HG02852 (cell line): Measurements from ENCODE around the gene MRPL18.
"Not testable (repeated sequence)": the region's sequence is repeated elsewhere in the genome, so short reads cannot be mapped to it uniquely, and the experiment has no call there.

Experiments used
- ATAC-seq: cut with Tn5 transposase; IDR thresholded peaks from one replicate; pipeline ENCODE4 v1.9.1; 2021; ENCODE audit warnings: mild to moderate bottlenecking, moderate library complexity; ENCODE audit not compliant: unreplicated experiment

The MRPL18 gene

GRCh38 chr6:159790149-159790955, at the start of gene MRPL18:
Gene MRPL18 (plus strand): TSS chr6:159790467. CDS start chr6:159790588, 121 bp downstream.
- peak; percentile 84 for ATAC-seq

- no peak for ATAC-seq
These were observed 48.1 kb upstream of the MRPL18 start for GRCh38 chr6:159742165-159742564.

GRCh38 chr6:159745081-159745480, 45.2 kb upstream of the MRPL18 start:
- ATAC-seq: no peak

GRCh38 chr6:159746759-159747158, 43.5 kb upstream of the MRPL18 start:
- no peak for ATAC-seq

GRCh38 chr6:159748127-159748526, 42.1 kb upstream of the MRPL18 start:
- not testable (repeated sequence) for ATAC-seq

- no peak for ATAC-seq
These were observed 38.8 kb upstream of the MRPL18 start for GRCh38 chr6:159751448-159751847.

GRCh38 chr6:159753081-159753872, 37.0 kb upstream of the MRPL18 start:
- ATAC-seq: no peak

- ATAC-seq: no peak
These were observed 35.9 kb upstream of the MRPL18 start for GRCh38 chr6:159754401-159754800.

- ATAC-seq: no peak
These were observed 35.0 kb upstream of the MRPL18 start for GRCh38 chr6:159754959-159755914.

GRCh38 chr6:159756508-159756907, 33.8 kb upstream of the MRPL18 start:
- ATAC-seq: no peak

- ATAC-seq: no peak
These were observed 32.0 kb upstream of the MRPL18 start for GRCh38 chr6:159758031-159759001.

- no peak for ATAC-seq
These were observed 30.6 kb upstream of the MRPL18 start for GRCh38 chr6:159759645-159760044.

GRCh38 chr6:159760602-159761057, 29.6 kb upstream of the MRPL18 start:
- no peak for ATAC-seq

GRCh38 chr6:159761129-159761872, 29.0 kb upstream of the MRPL18 start:
- peak; percentile 1 for ATAC-seq

GRCh38 chr6:159761873-159762680, 28.2 kb upstream of the MRPL18 start, which contains the start of gene ACAT2:
Gene ACAT2 (plus strand): TSS chr6:159762045. CDS start chr6:159762088, 43 bp downstream.
- peak; percentile 98 for ATAC-seq

- ATAC-seq: peak; percentile 4
These were observed 27.5 kb upstream of the MRPL18 start for GRCh38 chr6:159762681-159763293.

GRCh38 chr6:159766906-159767305, 23.4 kb upstream of the MRPL18 start:
- no peak for ATAC-seq
